ENCODE measurements around the gene PLEKHD1. TPM values are rescaled to one million over a fixed set of nuclear protein-coding genes. Genes with fewer than 3 reads are reported as not detected.

Gene PLEKHD1
- total RNA-seq, 1 donor: 0.09 TPM

DNA sequence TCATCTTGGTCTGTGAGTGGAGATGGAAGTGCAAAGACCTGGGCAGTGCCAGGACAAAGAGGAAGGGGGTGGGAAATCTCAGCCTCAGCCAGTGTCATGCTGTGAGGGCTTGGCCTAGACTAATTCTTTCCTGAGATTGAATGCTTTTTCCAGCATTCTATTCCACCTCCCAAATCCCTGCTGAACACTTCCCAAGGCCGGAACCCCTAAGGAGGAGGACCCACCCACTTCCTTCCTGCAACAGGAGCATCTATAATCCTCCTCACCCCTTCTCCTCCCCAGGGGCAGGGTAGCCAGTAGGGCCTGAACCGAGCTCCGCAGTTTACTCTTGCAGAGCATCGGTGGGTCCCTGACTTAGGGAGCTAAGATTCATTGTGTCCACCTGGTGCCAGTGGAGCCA is 3.2 kb downstream of the PLEKHD1 start:
- no peak overlapping the region for H3K4me3 ChIP-seq (ENCODE audit: low read depth, low read length)
- no peak for TF ChIP-seq CTCF (IDR thresholded peaks at IDR 0.05; ENCODE audit: insufficient read depth, low read length)
- no peak for DNase-seq (ENCODE audit: low read depth)

- no peak overlapping the region for H3K4me3 ChIP-seq (ENCODE audit: low read depth, low read length)
- TF ChIP-seq CTCF (IDR thresholded peaks at IDR 0.05; ENCODE audit: insufficient read depth, low read length): no peak
- no peak for DNase-seq (ENCODE audit: low read depth)
These were observed 5.0 kb downstream of the PLEKHD1 start for GRCh38 chr14:69489495-69489894.

DNA sequence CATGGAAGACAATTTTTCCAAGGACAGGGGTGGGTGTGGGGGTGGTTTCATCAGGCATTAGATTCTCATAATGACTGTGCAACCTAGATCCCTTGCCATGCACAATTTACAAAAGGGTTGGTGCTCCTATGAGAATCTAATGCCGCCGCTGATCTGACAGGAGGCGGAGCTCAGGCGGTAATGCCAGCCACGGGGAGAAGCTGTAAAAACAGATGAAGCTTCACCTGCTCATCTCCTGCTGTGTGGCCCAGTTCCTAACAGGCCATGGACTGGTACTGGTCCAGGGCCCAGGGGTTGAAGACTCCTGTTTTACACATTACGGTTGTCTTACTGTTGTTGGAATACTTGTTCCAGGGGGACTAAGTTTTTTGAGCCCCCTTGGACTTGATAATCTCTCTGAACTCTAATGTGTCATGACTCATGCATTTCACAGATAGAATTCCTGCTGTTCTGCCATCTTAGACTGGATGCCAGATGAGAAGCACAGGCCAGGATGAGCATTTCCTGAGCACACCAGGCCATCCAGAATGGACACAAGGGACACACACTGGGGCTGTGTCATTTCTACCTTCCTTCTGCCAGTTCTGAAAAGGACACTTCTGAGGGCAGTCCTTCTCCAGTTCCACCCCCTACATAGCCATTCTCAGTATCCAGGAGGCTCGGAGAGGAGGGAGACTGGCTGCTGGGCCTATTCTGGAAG is 5.8 kb downstream of the PLEKHD1 start:
- H3K4me3 ChIP-seq (ENCODE audit: low read depth, low read length): no peak overlapping the region
- no peak for TF ChIP-seq CTCF (IDR thresholded peaks at IDR 0.05; ENCODE audit: insufficient read depth, low read length)

GRCh38 chr14:69491193-69491592 is 6.7 kb downstream of the PLEKHD1 start:
- TF ChIP-seq CTCF (IDR thresholded peaks at IDR 0.05; ENCODE audit: insufficient read depth, low read length): no peak
- no peak overlapping the region for H3K4me3 ChIP-seq (ENCODE audit: low read depth, low read length)
- no peak for DNase-seq (ENCODE audit: low read depth)

More for the DNA sequence above, 5.8 kb downstream of the PLEKHD1 start:
- no peak for DNase-seq (ENCODE audit: low read depth)

GRCh38 chr14:69493038-69493437 is 8.5 kb downstream of the PLEKHD1 start:
- no peak for TF ChIP-seq CTCF (IDR thresholded peaks at IDR 0.05; ENCODE audit: insufficient read depth, low read length)
- no peak overlapping the region for H3K4me3 ChIP-seq (ENCODE audit: low read depth, low read length)
- DNase-seq (ENCODE audit: low read depth): no peak

- H3K4me3 ChIP-seq (ENCODE audit: low read depth, low read length): no peak overlapping the region
- TF ChIP-seq CTCF (IDR thresholded peaks at IDR 0.05; ENCODE audit: insufficient read depth, low read length): no peak
- no peak for DNase-seq (ENCODE audit: low read depth)
These were observed 9.3 kb downstream of the PLEKHD1 start for GRCh38 chr14:69493791-69494190.

Data from fibroblast of the aortic adventitia (primary cell).